GM12892 (cell line): Measurements from ENCODE around the gene TBC1D30.
A peak's percentile ranks its signal among the peaks of the same experiment; 100 is the strongest.

Source experiments
- DNase-seq: peaks from one replicate; pipeline ENCODE4 v3.0.0; 2011; ENCODE audit not compliant: insufficient read length
- FAIRE-seq: peaks from 2 replicates; lab custom pipeline; 2011; peaks lifted over from hg19 to GRCh38; lab: Jason Lieb, UNC
- POLR2A ChIP-seq: IDR thresholded peaks from 2 replicates; pipeline ENCODE4 v1.6.1; 2011; ENCODE audit warnings: low read depth, low read length, control low read depth
- POLR2AphosphoS5 ChIP-seq: IDR thresholded peaks from 2 replicates; pipeline ENCODE4 v1.6.1; 2011; ENCODE audit warnings: low read depth, low read length, control low read depth
- TAF1 ChIP-seq: IDR thresholded peaks from 2 replicates; pipeline ENCODE4 v1.6.1; 2011; ENCODE audit warnings: low read depth, mild to moderate bottlenecking, control low read depth, low read length, borderline replicate concordance

TBC1D30 gene

DNA sequence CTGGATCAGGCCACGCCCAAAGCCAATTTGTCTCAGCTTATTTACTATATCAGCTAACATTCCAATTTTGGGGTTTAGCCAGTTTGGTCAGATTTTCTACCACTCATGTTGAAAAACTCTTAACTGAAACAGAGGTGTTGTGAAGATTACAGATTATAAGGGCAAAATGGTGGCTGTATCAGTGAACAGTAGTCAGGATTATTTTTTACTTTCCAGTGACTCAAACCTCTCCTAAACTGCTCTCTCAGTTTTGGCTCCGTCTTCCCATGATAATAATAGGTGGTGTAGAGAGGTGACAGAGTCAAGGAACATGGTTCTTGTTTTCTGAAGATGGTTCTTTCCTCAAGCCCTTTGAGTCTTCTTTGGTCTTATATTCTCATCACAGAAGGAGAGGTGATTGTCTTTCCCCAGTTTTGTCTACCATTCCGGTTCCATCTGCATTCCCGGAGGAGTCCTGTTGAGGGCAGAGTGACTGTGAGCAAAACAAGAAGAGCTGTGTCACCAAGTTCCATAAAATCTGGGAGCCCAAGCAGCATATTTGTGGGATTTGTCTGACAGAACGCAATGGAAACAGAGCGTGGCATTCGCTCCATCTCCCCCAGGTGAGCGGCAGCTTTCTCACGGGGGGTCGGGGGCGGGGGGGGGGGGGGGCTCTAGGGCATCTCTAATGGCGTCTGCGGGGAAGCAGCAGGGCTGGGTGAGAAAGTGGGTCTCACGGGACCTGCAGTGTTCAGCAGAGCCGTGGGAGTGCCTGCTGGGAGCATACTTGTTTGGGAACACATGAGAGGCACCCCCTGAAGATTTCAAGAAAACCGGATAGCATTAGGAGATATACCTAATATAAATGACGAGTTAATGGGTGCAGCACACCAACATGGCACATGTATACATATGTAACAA is 59.1 kb downstream of the TBC1D30 start:
- no peak for DNase-seq
- peak; percentile 50 for FAIRE-seq
- TF ChIP-seq POLR2A (no peak), POLR2AphosphoS5 (no peak), TAF1 (no peak)

DNA sequence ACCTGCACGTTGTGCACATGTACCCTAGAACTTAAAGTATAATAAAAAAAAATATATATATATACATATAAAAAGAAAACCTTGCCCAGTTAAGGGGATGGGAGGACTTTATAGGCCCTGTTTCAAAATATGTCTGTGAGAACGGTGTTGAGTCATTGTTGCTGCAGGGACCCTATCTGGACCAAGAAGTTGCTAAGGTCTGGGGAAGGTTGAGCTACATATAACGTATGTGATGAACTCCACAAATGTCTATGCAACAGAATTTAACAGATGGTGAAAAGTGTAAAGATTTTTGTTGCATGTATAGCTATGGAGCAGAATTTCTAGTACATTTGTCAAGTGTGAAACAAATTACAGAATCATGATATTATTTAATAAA is 59.7 kb downstream of the TBC1D30 start:
- TF ChIP-seq TAF1: no peak
- no peak for TF ChIP-seq POLR2A
- TF ChIP-seq POLR2AphosphoS5: no peak
- DNase-seq (no peak), FAIRE-seq (no peak)

DNA sequence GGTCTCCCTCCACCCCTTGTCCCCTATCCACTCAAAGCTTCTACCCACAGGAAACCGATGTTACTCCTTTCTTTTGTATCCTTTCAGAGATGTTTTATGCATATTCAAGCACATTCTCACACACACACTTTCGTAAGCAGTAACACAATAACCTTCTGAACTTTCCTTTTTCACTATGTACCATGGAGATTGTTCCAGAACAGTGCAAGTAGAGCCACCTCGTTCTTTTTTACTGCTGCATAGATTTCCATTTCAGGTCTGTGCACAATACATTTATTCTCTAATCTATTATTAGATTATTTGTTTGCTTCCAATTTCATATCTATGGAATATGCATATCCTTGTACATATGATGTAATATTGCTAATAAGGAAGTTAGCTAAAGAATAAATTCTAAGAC is 60.3 kb downstream of the TBC1D30 start:
- FAIRE-seq: no peak
- no peak for TF ChIP-seq TAF1
- no peak for TF ChIP-seq POLR2AphosphoS5
- TF ChIP-seq POLR2A: no peak

GRCh38 chr12:64889434-64890216 is 65.2 kb downstream of the TBC1D30 start:
- TF ChIP-seq TAF1: no peak
- no peak for TF ChIP-seq POLR2A
- no peak for TF ChIP-seq POLR2AphosphoS5
- FAIRE-seq: no peak
- no peak for DNase-seq

More for the DNA sequence above, 60.3 kb downstream of the TBC1D30 start:
- no peak for DNase-seq

DNA sequence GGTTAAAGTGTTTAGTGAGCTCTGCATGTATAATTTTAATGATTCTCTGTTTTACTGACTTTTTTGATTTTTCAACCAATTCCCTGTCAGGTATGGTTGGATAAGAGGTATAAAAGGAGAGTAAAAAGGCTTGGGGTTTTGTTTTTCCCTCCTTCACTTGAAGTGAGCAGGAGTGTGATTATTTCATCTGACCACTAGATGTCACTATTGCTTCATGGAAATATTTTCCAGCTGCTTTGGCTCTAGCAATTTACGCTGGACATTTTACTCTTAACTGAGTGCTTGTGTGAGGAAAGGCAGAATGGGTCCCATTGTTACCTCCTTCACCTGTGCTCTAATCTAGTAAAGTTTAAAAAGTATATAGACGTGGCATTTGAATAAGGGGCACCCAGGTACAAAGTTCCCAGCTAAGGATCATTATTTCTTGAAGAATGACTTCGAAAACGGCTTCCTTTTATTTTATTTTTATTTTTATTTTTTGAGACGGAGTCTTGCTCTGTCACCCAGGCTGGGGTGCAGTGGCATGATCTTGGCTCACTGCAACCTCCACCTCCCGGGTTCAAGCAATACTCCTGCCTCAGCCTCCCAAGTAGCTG is 66.5 kb downstream of the TBC1D30 start:
- FAIRE-seq (peak; percentile 69), DNase-seq (no peak)
- TF ChIP-seq POLR2A (no peak), POLR2AphosphoS5 (no peak), TAF1 (no peak)

DNA sequence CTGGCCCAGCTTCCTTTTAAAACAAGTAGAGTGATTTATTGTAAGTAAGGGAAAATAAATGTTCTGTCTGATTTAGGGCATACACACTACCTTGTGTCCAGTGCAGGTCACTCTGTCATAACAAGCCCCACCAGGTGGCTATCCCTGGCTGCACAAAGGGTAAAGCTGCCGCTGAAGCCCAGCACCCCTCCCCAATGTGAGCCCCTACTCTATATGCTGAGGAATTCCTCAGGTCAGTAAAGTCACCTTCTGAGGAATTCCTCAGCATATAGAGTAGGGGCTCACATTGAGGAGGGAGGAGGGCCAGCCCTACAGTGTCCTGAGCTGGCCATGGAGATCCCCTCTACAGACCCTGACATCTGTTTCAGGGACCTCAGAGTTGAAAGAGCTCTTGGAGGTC is 67.2 kb downstream of the TBC1D30 start:
- DNase-seq: no peak
- TF ChIP-seq POLR2A: no peak
- TF ChIP-seq TAF1: no peak
- TF ChIP-seq POLR2AphosphoS5: no peak
- no peak for FAIRE-seq

DNA sequence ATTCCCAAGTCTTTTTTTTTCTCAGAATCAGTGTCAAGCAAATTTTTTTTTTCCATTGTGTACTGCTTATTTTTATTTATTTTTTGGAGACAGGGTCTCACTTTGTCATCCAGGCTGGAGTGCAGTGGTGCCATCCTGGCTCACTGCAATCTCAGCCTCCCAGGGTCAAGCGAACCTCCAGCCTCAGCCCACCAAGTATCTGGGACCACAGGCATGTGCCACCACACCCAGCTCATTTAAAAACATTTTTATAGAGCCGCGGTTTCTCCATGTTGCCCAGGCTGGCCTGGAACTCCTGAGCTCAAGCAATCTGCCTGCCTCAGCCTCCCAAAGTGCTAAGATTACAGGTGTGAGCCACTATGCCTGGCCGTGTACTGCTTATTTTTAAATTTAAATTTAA is 68.1 kb downstream of the TBC1D30 start:
- no peak for DNase-seq
- no peak for FAIRE-seq
- TF ChIP-seq POLR2AphosphoS5 (no peak), TAF1 (no peak), POLR2A (no peak)

- no peak for DNase-seq
Observed at GRCh38 chr12:64893961-64894360, 69.5 kb downstream of the TBC1D30 start.

GRCh38 chr12:64894827-64895475 is 70.5 kb downstream of the TBC1D30 start:
- no peak for DNase-seq
- TF ChIP-seq TAF1 (no peak), POLR2A (no peak), POLR2AphosphoS5 (no peak)

More at GRCh38 chr12:64893961-64894360, 69.5 kb downstream of the TBC1D30 start:
- no peak for FAIRE-seq
- TF ChIP-seq POLR2A (no peak), POLR2AphosphoS5 (no peak), TAF1 (no peak)

DNA sequence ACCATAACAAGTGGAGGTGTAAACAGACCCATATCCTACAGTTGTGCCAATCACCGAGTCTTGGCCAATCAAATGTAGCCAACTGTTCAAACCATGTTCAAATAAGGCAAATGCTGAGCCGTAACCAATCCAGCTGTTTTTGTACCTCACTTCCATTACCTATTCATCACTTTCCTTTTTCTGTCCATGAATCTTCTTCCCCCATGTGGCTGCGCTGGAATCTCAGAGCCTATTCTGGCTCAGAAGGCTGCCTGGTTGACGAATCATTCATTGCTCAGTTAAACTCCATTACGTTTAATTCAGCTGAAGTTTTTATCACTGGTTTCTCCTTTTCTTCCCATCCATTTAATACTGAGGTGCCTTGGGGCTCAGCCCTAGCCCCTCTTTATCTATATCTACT is 71.1 kb downstream of the TBC1D30 start:
- DNase-seq (no peak), FAIRE-seq (no peak)
- TF ChIP-seq TAF1 (no peak), POLR2AphosphoS5 (no peak), POLR2A (no peak)

More at GRCh38 chr12:64894827-64895475, 70.5 kb downstream of the TBC1D30 start:
- FAIRE-seq: no peak

DNA sequence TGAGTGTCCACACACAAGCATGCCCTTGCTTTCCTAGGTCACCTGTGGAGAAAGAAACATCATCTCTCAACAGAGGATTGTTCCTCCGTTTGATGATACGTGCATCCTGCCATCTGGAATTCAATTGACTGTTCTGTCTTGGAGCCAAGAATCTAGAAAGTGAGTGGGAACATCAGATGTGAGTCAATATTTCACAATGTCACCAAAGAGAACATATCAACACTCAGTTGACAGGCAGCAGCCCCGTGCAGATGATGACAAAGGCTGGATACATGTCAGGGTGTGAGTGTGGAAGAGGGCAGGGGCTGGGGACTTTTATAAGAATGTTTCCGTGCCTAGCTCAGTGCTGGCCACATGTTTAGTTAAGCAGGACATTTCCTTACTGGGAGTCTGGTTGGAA is 76.1 kb downstream of the TBC1D30 start:
- no peak for TF ChIP-seq POLR2A
- no peak for TF ChIP-seq POLR2AphosphoS5
- TF ChIP-seq TAF1: no peak
- DNase-seq: no peak
- FAIRE-seq: no peak
